Measurements from ENCODE around the gene MYBPH. TPM values are rescaled to one million over a fixed set of nuclear protein-coding genes. Genes with fewer than 3 reads are reported as not detected.

MYBPH gene
- total and polyA plus RNA-seq, 10 of the 15 experiments (the other 5 are each of a cell fraction or from before 2014, with no cell fraction given), result 0.06 to 0.10 TPM; not detected in 8

DNA sequence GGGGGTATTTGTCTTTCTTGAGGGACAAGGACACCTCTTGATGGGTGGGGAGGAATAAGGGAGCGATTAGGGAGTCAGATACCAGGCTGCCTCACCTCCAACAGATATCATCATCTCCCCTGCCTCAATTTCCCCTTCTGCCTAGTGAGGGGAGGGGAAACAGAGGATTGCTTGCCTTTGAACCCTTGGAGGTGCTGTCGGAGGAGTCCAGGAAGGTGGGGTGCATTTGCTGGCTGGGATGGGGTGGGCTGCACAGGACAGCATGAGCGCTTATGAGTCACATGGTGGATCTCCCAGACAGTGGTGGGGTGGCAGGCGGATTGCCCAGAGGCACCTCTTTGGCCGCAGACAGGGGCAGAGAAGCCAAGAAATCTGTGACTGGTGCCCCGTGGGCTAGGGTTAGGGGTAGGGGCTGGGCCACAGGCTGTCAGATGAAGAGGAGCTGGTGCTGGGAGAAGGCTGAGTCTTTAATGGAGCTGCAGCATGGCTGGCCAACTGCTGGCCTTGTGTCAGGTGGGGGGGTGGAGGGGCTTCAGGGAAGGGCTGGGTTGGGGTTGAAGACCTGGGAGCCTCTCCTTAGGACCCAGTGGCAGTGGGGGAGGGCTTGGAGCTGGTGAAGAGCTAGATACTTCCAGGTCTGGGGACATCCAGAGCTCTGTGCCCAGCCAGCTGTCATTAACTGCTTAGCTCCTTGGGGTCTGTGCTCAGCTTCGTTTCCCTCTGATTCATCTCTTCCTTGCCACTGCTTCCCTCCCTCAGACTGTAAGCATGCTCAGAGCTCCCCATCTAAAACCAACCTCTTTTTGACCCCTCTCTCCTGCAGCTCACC lies 55.1 kb downstream of the MYBPH start (continued):
- no peak for TF ChIP-seq JUNB (IDR thresholded peaks at IDR 0.05)
- no peak for TF ChIP-seq STAT1 (conservative IDR thresholded peaks at IDR 0.05)
- TF ChIP-seq SREBF1 (IDR thresholded peaks at IDR 0.05; ENCODE audit: low read length), result no peak
- TF ChIP-seq BCL11A (IDR thresholded peaks at IDR 0.05; ENCODE audit: low read depth, low read length), result no peak
- no peak for TF ChIP-seq CBX5 (IDR thresholded peaks at IDR 0.05; ENCODE audit: low read depth)
- TF ChIP-seq, protein P1, sequence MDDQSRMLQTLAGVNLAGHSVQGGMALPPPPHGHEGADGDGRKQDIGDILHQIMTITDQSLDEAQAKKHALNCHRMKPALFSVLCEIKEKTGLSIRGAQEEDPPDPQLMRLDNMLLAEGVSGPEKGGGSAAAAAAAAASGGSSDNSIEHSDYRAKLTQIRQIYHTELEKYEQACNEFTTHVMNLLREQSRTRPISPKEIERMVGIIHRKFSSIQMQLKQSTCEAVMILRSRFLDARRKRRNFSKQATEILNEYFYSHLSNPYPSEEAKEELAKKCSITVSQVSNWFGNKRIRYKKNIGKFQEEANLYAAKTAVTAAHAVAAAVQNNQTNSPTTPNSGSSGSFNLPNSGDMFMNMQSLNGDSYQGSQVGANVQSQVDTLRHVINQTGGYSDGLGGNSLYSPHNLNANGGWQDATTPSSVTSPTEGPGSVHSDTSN (IDR thresholded peaks at IDR 0.05; ENCODE audit: insufficient replicate concordance, low read depth, low read length), result no peak
- TF ChIP-seq SRF (IDR thresholded peaks at IDR 0.05; ENCODE audit: low read depth in 2 of 2, low read length in 2 of 2), result no peak
- no peak for TF ChIP-seq USF1 (IDR thresholded peaks at IDR 0.05; ENCODE audit: borderline replicate concordance, extremely low read length, insufficient read depth, low read depth, low read length)
- TF ChIP-seq HDAC2 (IDR thresholded peaks at IDR 0.05), result no peak
- TF ChIP-seq E2F8 (IDR thresholded peaks at IDR 0.05; ENCODE audit: low read depth, partially characterized antibody), result no peak

Other genes starting within 250 kb of the MYBPH start
Only the 7 nearest of the 11 such genes appear.
- gene TMEM183A, start 168.5 kb downstream of the MYBPH start, total RNA-seq (2014; rRNA removed), result 68.5 and 72.3 TPM in 2 replicates
- gene TMEM183A, start 168.5 kb downstream of the MYBPH start, total RNA-seq (2014; rRNA removed; fragmentation: Illumina TruSeq; extraction: Trizol), result 49.4 and 56.1 TPM in 2 replicates
- 58.1 and 64.2 TPM in 2 replicates for gene TMEM183A, start 168.5 kb downstream of the MYBPH start, total RNA-seq (2021)
- 82.5 and 103 TPM in 2 replicates for gene TMEM183A, start 168.5 kb downstream of the MYBPH start, polyA plus RNA-seq (2011; rRNA removed)
- gene TMEM183A, start 168.5 kb downstream of the MYBPH start, polyA plus RNA-seq (2014; fragmentation: Illumina TruSeq; extraction: Trizol), result 69.4 and 75.4 TPM in 2 replicates
- 10 to 100 TPM; 12.3 to 25.0 TPM for gene TMEM183A, start 168.5 kb downstream of the MYBPH start, polyA plus RNA-seq (2014; fragmentation: Nextera tagmentation; extraction: Ambion mirVana)
- 55.5 and 57.8 TPM in 2 replicates for gene TMEM183A, start 168.5 kb downstream of the MYBPH start, polyA plus RNA-seq (2014; rRNA removed)
- gene TMEM183A, start 168.5 kb downstream of the MYBPH start, polyA plus RNA-seq (2016; fragmentation: Nextera tagmentation; extraction: Ambion mirVana), result 10 to 100 TPM; 76.8 to 85.6 TPM
- gene PPFIA4, start 149.3 kb downstream of the MYBPH start, total RNA-seq (2014; rRNA removed), result 0.54 and 0.79 TPM in 2 replicates
- 0.18 and 0.22 TPM in 2 replicates for gene PPFIA4, start 149.3 kb downstream of the MYBPH start, total RNA-seq (2014; rRNA removed; fragmentation: Illumina TruSeq; extraction: Trizol)
- gene PPFIA4, start 149.3 kb downstream of the MYBPH start, total RNA-seq (2021), result 1.1 and 1.5 TPM in 2 replicates
- 14.8 and 19.7 TPM in 2 replicates for gene PPFIA4, start 149.3 kb downstream of the MYBPH start, polyA plus RNA-seq (2011; rRNA removed)
- gene PPFIA4, start 149.3 kb downstream of the MYBPH start, polyA plus RNA-seq (2014; fragmentation: Illumina TruSeq; extraction: Trizol), result 0.34 and 1.1 TPM in 2 replicates
- under 1 TPM; 0.02 to 0.11 TPM for gene PPFIA4, start 149.3 kb downstream of the MYBPH start, polyA plus RNA-seq (2014; fragmentation: Nextera tagmentation; extraction: Ambion mirVana)
- 0.74 and 0.88 TPM in 2 replicates for gene PPFIA4, start 149.3 kb downstream of the MYBPH start, polyA plus RNA-seq (2014; rRNA removed)
- under 1 TPM in 1 of 2 experiments, not detected in 1; 0.04 TPM for gene PPFIA4, start 149.3 kb downstream of the MYBPH start, polyA plus RNA-seq (2016; fragmentation: Nextera tagmentation; extraction: Ambion mirVana)
- not detected in 2 replicates for gene MYOG, start 89.8 kb downstream of the MYBPH start, total RNA-seq (2014; rRNA removed)
- gene MYOG, start 89.8 kb downstream of the MYBPH start, total RNA-seq (2014; rRNA removed; fragmentation: Illumina TruSeq; extraction: Trizol), result not detected in 2 replicates
- gene MYOG, start 89.8 kb downstream of the MYBPH start, total RNA-seq (2021), result not detected in 2 replicates
- not detected in 2 replicates for gene MYOG, start 89.8 kb downstream of the MYBPH start, polyA plus RNA-seq (2011; rRNA removed)
- not detected in 2 replicates for gene MYOG, start 89.8 kb downstream of the MYBPH start, polyA plus RNA-seq (2014; fragmentation: Illumina TruSeq; extraction: Trizol)
- gene MYOG, start 89.8 kb downstream of the MYBPH start, polyA plus RNA-seq (2014; fragmentation: Nextera tagmentation; extraction: Ambion mirVana), result not detected
- gene MYOG, start 89.8 kb downstream of the MYBPH start, polyA plus RNA-seq (2014; rRNA removed), result 0.05 TPM in 1 of 2 replicates, not detected in the other
- gene MYOG, start 89.8 kb downstream of the MYBPH start, polyA plus RNA-seq (2016; fragmentation: Nextera tagmentation; extraction: Ambion mirVana), result not detected
- gene ADORA1, start 48.1 kb downstream of the MYBPH start, total RNA-seq (2014; rRNA removed), result not detected in 2 replicates
- gene ADORA1, start 48.1 kb downstream of the MYBPH start, total RNA-seq (2014; rRNA removed; fragmentation: Illumina TruSeq; extraction: Trizol), result not detected in 2 replicates
- not detected in 2 replicates for gene ADORA1, start 48.1 kb downstream of the MYBPH start, total RNA-seq (2021)
- gene ADORA1, start 48.1 kb downstream of the MYBPH start, polyA plus RNA-seq (2011; rRNA removed), result not detected in 2 replicates
- gene ADORA1, start 48.1 kb downstream of the MYBPH start, polyA plus RNA-seq (2014; fragmentation: Illumina TruSeq; extraction: Trizol), result not detected in 2 replicates
- gene ADORA1, start 48.1 kb downstream of the MYBPH start, polyA plus RNA-seq (2014; fragmentation: Nextera tagmentation; extraction: Ambion mirVana), result not detected
- not detected in 2 replicates for gene ADORA1, start 48.1 kb downstream of the MYBPH start, polyA plus RNA-seq (2014; rRNA removed)
- gene ADORA1, start 48.1 kb downstream of the MYBPH start, polyA plus RNA-seq (2016; fragmentation: Nextera tagmentation; extraction: Ambion mirVana), result not detected
- gene CHI3L1, start 10.9 kb upstream of the MYBPH start, total RNA-seq (2014; rRNA removed), result 0.34 and 0.38 TPM in 2 replicates
- 0.09 and 0.22 TPM in 2 replicates for gene CHI3L1, start 10.9 kb upstream of the MYBPH start, total RNA-seq (2014; rRNA removed; fragmentation: Illumina TruSeq; extraction: Trizol)
- gene CHI3L1, start 10.9 kb upstream of the MYBPH start, total RNA-seq (2021), result 0.24 and 0.44 TPM in 2 replicates
- 0.29 and 0.77 TPM in 2 replicates for gene CHI3L1, start 10.9 kb upstream of the MYBPH start, polyA plus RNA-seq (2011; rRNA removed)
- gene CHI3L1, start 10.9 kb upstream of the MYBPH start, polyA plus RNA-seq (2014; fragmentation: Illumina TruSeq; extraction: Trizol), result 0.19 and 0.21 TPM in 2 replicates
- under 1 TPM; 0.10 to 0.26 TPM for gene CHI3L1, start 10.9 kb upstream of the MYBPH start, polyA plus RNA-seq (2014; fragmentation: Nextera tagmentation; extraction: Ambion mirVana)
- 0.44 and 0.65 TPM in 2 replicates for gene CHI3L1, start 10.9 kb upstream of the MYBPH start, polyA plus RNA-seq (2014; rRNA removed)
- 1 to 10 TPM; 1.2 to 1.7 TPM for gene CHI3L1, start 10.9 kb upstream of the MYBPH start, polyA plus RNA-seq (2016; fragmentation: Nextera tagmentation; extraction: Ambion mirVana)
- gene CHIT1, start 53.8 kb upstream of the MYBPH start, total RNA-seq (2014; rRNA removed), result 1.4 and 2.5 TPM in 2 replicates
- gene CHIT1, start 53.8 kb upstream of the MYBPH start, total RNA-seq (2014; rRNA removed; fragmentation: Illumina TruSeq; extraction: Trizol), result 0.89 and 1.0 TPM in 2 replicates
- gene CHIT1, start 53.8 kb upstream of the MYBPH start, total RNA-seq (2021), result 1.1 and 2.1 TPM in 2 replicates
- gene CHIT1, start 53.8 kb upstream of the MYBPH start, polyA plus RNA-seq (2011; rRNA removed), result 0.23 and 0.39 TPM in 2 replicates
- gene CHIT1, start 53.8 kb upstream of the MYBPH start, polyA plus RNA-seq (2014; fragmentation: Illumina TruSeq; extraction: Trizol), result 0.43 and 0.63 TPM in 2 replicates
- under 1 TPM; 0.02 to 0.27 TPM for gene CHIT1, start 53.8 kb upstream of the MYBPH start, polyA plus RNA-seq (2014; fragmentation: Nextera tagmentation; extraction: Ambion mirVana)
- gene CHIT1, start 53.8 kb upstream of the MYBPH start, polyA plus RNA-seq (2014; rRNA removed), result 1.0 and 1.3 TPM in 2 replicates
- gene CHIT1, start 53.8 kb upstream of the MYBPH start, polyA plus RNA-seq (2016; fragmentation: Nextera tagmentation; extraction: Ambion mirVana), result under 1 TPM; 0.32 to 0.96 TPM
- gene BTG2, start 129.7 kb upstream of the MYBPH start, total RNA-seq (2014; rRNA removed), result 127 and 144 TPM in 2 replicates
- 66.4 and 68.1 TPM in 2 replicates for gene BTG2, start 129.7 kb upstream of the MYBPH start, total RNA-seq (2014; rRNA removed; fragmentation: Illumina TruSeq; extraction: Trizol)
- gene BTG2, start 129.7 kb upstream of the MYBPH start, total RNA-seq (2021), result 109 TPM in 2 replicates
- 131 and 136 TPM in 2 replicates for gene BTG2, start 129.7 kb upstream of the MYBPH start, polyA plus RNA-seq (2011; rRNA removed)
- 93.3 and 104 TPM in 2 replicates for gene BTG2, start 129.7 kb upstream of the MYBPH start, polyA plus RNA-seq (2014; fragmentation: Illumina TruSeq; extraction: Trizol)
- gene BTG2, start 129.7 kb upstream of the MYBPH start, polyA plus RNA-seq (2014; fragmentation: Nextera tagmentation; extraction: Ambion mirVana), result 10 to 100 TPM; 23.3 to 37.2 TPM
- gene BTG2, start 129.7 kb upstream of the MYBPH start, polyA plus RNA-seq (2014; rRNA removed), result 160 and 187 TPM in 2 replicates
- gene BTG2, start 129.7 kb upstream of the MYBPH start, polyA plus RNA-seq (2016; fragmentation: Nextera tagmentation; extraction: Ambion mirVana), result 100 to 1,000 TPM in 1 of 2 experiments, 10 to 100 TPM in 1; 91.0 to 103 TPM